ENCODE results near the gene VSNL1.
"Not testable (repeated sequence)": the region's sequence is repeated elsewhere in the genome, so short reads cannot be mapped to it uniquely, and the experiment has no call there.

The VSNL1 gene

DNA sequence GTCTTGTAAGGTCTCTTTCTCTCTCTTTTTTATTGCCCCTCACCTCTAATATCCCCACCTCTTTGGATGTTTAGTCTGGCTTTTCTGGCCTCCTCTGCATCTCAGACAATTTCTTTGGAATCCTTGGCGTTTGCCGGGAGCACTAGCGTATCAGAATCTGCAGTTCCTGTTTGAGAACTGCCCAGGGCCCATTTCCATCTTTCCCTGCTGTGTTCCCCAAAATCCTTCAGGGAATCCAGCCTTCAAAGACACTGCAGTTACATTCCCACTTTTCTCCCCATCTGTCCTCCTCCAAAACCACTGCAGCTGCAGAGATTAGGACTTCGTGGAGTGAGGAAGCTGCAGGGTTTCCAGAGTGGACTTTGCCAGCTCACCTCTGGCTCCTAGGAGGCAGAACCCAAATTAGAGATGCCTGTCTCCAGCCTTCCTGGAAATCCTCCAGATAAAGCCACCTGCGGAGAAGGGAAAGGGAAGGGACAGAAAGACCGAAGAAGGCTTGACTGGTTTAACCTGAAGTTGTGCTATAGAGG lies 2.7 kb downstream of the VSNL1 start:
- DNase-seq: no peak

DNA sequence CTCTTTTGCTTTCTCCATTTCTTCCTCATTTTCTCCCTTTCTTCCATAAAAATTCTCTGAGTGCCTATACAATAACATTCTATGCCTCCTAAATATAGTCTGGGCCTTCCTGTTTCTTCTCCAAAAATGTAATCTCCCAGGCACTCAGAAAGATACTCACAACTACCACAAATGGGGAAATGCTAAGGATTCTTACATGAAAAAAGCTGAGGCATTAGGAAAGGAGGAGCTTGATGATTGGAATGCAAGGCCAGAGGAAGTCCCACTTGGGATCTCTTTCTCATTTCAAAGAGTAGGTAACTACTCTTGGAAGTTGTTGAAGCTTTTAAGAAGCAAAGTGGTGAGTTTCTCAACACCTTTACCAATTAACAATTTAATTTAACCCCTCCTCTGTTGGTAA lies 3.4 kb downstream of the VSNL1 start:
- DNase-seq: no peak

GRCh38 chr2:17544256-17544655 lies 3.8 kb downstream of the VSNL1 start:
- DNase-seq: no peak

DNA sequence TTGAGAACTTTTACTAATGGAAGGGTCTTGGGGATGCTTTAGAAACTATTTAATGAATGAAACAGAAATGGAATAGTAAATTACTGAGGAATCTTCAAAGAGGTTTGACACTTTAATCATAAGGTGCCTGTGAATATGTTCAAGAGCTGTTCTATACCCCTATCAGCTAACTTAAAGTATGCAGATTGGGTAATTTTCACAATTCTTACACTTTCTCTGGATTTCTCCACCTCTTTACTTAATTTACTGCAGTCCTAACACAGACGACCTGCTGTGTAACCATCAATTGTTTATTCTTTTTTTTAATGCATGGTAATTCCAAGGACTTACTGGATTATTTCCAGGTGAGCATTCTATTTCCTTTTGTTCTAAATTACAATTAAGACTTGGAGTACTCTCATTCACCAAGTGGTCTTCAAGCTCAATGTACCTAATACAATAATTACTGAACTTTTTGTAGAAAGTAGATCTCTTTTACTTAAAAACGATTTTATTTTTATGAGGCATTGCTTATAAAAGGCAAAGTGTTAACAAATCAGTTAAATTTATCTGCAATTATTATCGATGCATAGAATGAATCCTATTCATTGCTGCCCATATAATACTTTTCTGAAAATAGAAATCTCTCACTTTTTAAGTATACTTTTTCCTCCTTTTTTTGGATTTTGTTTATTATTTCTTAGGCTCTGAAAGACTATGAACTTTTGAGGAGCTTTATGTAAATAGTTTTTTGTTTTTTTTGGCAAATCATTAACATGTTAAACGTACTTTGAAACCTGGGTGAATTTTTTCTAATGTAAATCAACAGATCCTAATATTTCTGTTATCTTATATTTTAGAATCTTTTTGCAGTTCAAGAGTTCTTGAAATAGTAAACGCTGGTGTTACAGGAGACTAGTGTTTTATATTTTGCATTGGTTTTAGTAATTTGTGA lies 5.5 kb downstream of the VSNL1 start:
- DNase-seq: no peak

DNA sequence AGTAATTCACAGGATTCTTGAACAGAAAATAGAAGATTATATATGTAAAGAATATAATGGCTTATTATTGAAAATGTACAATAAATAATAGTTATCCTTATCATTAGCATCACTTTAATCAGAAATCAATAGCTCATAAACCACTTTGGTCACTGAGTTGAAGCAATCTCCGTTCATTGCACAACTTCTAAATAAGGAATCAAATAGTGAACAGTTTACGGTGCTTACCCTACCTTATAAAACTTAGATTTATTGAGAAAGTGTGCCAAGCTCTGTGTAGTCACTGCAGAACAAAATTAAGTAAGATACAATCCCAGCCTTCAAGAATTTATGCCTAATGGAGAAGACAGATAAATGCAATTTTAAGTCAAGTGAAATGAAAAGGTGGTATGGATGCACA lies 6.7 kb downstream of the VSNL1 start:
- DNase-seq: no peak

- no peak for DNase-seq
These were observed 7.2 kb downstream of the VSNL1 start for GRCh38 chr2:17547737-17548136.

DNA sequence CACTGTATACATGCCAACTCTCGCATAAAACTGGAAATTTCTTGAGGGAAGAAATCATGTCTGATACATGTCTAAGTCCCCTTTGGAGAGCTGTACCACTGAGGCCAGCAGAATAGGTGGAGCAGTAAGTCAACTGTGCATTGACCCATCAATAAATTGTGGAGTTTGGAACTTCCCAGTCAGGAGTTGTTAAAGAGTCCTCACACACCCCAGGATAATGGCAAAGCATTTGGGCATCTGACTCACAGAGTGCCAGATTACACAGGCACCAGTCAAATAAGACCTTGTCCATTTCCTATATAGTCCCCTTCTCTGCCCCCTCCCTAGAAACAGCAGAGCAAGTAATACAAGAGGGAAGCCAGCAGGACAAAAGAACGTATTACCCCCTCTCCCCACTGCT lies 10.4 kb downstream of the VSNL1 start:
- no peak for DNase-seq

DNA sequence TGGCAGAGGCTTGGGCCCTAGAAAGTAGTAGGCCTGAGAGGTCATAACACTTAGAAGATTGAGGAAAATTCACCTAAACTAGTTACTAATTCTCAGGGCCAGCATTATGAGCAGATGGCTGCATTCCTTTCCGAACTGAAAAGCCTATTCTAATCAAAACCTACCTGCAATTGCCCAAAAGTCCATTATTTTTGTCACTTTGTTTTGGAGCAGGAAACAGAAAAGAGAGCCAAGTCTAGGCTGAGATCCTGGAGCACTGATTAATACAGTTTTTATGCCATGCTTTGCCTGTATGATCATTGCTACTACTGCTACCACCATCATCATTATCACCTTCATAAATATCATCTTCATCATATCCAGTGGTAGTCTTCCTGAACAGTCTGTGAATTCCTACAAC lies 14.7 kb downstream of the VSNL1 start:
- DNase-seq: no peak

- no peak for DNase-seq
These were observed 17.1 kb downstream of the VSNL1 start for GRCh38 chr2:17557596-17557995.

DNA sequence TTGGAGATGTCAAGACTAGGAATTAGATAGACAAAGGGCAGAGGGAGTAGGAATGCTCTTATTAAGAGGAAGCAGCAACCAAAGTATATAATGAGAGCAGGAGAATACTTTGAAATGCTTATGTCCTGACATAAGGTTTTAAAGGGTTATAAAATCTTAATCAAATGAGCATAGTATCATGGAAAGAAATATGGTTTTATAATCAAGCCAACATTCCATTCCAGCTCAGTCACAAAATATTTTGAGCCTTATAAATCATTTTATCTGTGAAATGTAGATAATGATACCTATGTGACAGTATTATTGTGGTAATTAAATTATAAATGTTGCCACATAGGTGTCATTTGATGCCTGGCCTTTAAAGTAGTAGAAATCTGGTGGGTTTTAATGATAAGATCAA lies 17.6 kb downstream of the VSNL1 start:
- DNase-seq: no peak

GRCh38 chr2:17558878-17559277 lies 18.4 kb downstream of the VSNL1 start:
- DNase-seq: no peak

GRCh38 chr2:17565726-17566125 lies 25.2 kb downstream of the VSNL1 start:
- DNase-seq: not testable (repeated sequence)

- no peak for DNase-seq
These were observed 31.2 kb downstream of the VSNL1 start for GRCh38 chr2:17571681-17572080.

- DNase-seq: no peak
These were observed 32.7 kb downstream of the VSNL1 start for GRCh38 chr2:17573085-17573803.

- no peak for DNase-seq
These were observed 33.3 kb downstream of the VSNL1 start for GRCh38 chr2:17573804-17574175.

DNA sequence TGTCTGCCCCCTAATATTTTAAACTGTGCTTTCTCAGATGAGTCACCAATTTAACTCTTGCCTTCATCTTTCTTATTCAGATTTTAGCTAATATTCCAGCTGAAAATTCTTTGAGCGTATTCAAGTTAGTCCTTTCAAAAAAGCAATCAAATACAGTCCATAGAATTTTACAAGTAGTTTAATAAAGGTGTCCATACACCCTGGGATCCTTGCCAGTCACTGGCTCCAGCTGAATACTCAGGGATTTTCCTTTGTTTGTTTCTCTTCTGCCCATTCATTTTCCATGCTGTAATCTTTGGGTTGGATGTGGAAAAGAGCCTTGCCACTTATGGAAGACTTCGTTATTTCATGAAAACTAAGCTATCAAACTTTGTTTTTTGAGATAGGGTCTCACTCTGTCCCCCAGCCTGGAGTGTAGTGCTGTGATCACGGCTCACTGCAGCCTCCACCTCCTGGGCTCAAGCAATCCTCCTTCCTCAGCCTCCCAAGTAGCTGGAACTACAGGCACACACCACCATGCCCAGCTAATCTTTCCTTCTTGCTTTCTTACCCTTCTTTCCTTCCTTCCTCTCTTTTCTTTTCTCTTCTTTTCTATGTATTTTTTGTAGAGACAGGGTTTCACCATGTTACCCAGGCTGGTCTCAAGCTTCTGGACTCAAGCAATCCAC lies 34.0 kb downstream of the VSNL1 start:
- no peak for DNase-seq

GRCh38 chr2:17576802-17577201 lies 36.3 kb downstream of the VSNL1 start:
- no peak for DNase-seq

DNA sequence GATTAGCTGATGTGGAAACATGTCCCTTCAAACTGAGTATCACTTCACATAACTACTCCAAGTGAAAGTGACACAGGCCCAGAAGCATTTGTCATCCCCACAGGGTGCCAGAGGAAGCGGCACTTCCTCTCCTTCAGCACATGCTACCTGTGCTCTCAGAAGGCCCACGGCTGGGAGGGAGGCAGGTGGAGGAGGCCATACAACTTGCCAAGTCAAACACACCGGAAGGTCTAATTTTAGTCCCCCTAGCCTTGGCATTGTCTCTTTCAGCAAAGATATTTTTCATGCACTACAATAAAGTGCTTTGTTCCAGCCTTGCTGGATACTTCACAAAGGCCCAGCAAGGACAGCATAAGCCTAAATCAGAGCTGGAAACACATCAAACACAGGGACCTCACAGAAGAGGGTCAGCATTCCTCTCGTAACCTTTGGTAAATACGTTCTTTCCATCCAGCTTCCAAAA lies 38.0 kb downstream of the VSNL1 start:
- no peak for DNase-seq

DNA sequence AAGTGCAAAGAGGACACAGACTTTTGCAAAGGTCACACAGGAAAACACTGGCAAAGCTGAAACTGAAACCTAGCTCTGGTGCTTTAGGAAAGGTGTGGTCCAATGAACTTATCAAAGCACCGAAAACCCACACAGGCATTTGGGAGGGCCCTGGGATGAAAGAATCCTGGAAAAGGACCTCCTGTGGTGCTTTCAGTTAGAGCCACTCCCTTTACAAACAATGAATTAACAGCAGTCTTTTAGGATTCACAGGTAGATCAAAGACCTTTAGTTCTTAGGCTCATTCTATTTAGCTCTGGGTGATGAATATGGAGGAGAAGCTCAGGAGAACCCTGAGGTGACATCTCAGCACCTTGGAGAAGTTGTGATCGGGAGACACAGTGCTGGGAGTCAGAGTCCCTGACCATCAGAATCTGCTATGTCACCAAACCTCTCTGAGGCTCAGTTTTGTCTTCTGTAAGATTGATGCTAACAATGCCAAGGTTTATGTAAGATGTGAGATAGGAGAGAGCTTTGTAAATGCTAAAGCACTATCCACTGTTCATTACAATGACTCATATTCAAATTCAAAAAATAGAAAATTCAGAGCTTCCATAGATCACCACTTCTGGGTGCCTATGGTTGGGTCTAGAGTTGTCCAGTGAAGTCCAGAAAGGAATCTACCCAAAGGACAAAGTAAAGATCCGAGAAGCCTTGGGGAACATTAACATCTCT lies 39.3 kb downstream of the VSNL1 start:
- DNase-seq: no peak

GRCh38 chr2:17580319-17580715 lies 39.8 kb downstream of the VSNL1 start:
- no peak for DNase-seq

DNA sequence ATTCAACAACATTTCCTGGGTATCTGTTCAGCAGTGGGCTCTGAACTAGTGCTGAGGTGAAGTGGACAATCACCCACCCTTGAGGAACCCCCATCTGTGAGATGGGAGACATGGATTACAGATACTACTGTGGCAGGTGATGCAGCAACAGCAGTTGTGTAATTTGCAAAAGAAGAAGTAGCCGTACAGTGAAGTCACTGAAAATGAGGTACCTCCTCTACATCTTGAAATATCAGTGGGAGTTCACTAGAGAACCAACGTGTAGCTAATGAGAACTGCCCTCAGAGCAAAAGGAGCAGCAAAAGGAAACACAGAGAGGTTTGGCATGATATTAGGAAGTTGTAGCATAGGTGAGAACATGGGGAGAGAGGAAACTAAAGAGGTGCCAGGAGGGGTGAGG lies 41.3 kb downstream of the VSNL1 start:
- no peak for DNase-seq

DNA sequence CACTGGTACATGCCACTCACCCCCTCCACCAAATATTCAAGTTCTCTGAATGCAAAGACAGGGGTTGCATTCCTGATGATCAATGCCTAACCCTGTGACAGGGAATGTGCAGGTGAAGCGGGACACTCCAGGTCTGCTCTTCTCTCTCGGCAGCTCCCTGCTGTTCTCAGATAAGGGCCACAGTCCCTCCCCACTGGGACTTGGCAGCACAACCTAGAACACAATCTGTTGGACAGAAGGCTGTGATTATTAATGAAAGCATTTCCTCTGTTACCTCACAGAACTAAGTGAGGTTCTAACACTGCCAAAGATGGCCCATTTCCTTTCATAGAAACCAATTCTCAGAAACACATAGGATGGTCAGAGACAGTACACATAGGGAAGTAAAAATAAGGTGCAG lies 42.7 kb downstream of the VSNL1 start:
- DNase-seq: no peak

DNA sequence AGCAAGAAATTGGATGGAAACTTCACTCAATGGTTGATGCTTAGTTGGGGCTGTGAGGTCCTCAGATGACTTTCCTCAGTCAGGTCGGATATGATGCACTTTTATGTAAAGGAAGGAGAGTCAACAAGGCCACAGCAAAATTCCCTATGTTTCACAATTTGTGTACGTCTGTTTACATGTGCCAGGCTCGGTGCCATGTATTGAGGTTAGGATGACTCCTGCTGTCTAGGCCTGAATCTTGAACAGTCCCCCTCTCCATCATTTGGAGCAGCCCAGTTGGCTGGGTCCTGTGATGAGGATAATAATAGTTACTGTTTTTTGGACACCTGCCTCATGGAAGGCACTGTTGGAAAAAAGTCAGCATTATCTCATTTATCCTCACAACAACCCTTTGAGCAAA lies 43.1 kb downstream of the VSNL1 start:
- DNase-seq: no peak
